ENCODE results near the gene KCNH1. TPM values are rescaled to one million over a fixed set of nuclear protein-coding genes. Genes with fewer than 3 reads are reported as not detected.

The KCNH1 gene
- total RNA-seq, 1 experiment from 2014 or later: 3.0 TPM

GRCh38 chr1:210817385-210818275, 316.3 kb downstream of the KCNH1 start:
- Histone ChIP-seq H3K4me1 (no peaks in the 10 kb centered on the region), H3K36me3 (no peaks in the 10 kb centered on the region; the same call in 1 of the 2 replicates), H3K27ac (no peak overlapping the region), H3K9me3 (replicated peaks) (no peaks in the 10 kb centered on the region), H3K4me3 (no peak overlapping the region), H3K27me3 (no peaks in the 10 kb centered on the region)
- no peak for DNase-seq

- Histone ChIP-seq H3K27ac (no peak overlapping the region), H3K36me3 (no peaks in the 10 kb centered on the region), H3K27me3 (no peaks in the 10 kb centered on the region), H3K4me1 (no peaks in the 10 kb centered on the region), H3K9me3 (replicated peaks) (no peaks in the 10 kb centered on the region), H3K4me3 (no peak overlapping the region)
- no peak for DNase-seq
Measured at GRCh38 chr1:210815641-210816550, 318.1 kb downstream of the KCNH1 start.

- Histone ChIP-seq H3K27me3 (no peaks in the 10 kb centered on the region), H3K36me3 (no peaks in the 10 kb centered on the region), H3K4me3 (no peak overlapping the region), H3K4me1 (no peaks in the 10 kb centered on the region), H3K9me3 (replicated peaks) (no peaks in the 10 kb centered on the region), H3K27ac (no peak overlapping the region)
- DNase-seq: no peak
Measured at GRCh38 chr1:210814382-210815123, 319.4 kb downstream of the KCNH1 start.

- Histone ChIP-seq H3K27ac (no peak overlapping the region), H3K27me3 (no peaks in the 10 kb centered on the region), H3K4me3 (no peak overlapping the region), H3K9me3 (replicated peaks) (0 out of 2 replicates have a peak, but pooled peaks cover 9% of the 10 kb centered on the region), H3K4me1 (peaks cover 5% of the 10 kb centered on the region; the same call in 1 of the 2 replicates), H3K36me3 (0 out of 2 replicates have a peak, but pooled peaks cover 4% of the 10 kb centered on the region)
- DNase-seq: no peak
Measured at GRCh38 chr1:210801501-210801900, 332.4 kb downstream of the KCNH1 start.

GRCh38 chr1:210800756-210801155, 333.2 kb downstream of the KCNH1 start:
- no peak overlapping the region for H3K27ac ChIP-seq
- H3K36me3 ChIP-seq: no peaks in the 10 kb centered on the region
- no peak overlapping the region for H3K4me3 ChIP-seq
- no peaks in the 10 kb centered on the region for H3K27me3 ChIP-seq
- H3K9me3 ChIP-seq (replicated peaks): 0 out of 2 replicates have a peak, but pooled peaks cover 2% of the 10 kb centered on the region
- no peak for DNase-seq
- peaks cover 4% of the 10 kb centered on the region; the same call in 1 of the 2 replicates for H3K4me1 ChIP-seq

- H3K36me3 ChIP-seq: no peaks in the 10 kb centered on the region
- no peaks in the 10 kb centered on the region for H3K27me3 ChIP-seq
- no peak overlapping the region for H3K27ac ChIP-seq
- H3K4me3 ChIP-seq: no peak overlapping the region
- DNase-seq: no peak
- no peaks in the 10 kb centered on the region for H3K9me3 ChIP-seq (replicated peaks)
- no peaks in the 10 kb centered on the region for H3K4me1 ChIP-seq
Measured at GRCh38 chr1:210800301-210800700, 333.6 kb downstream of the KCNH1 start.

- DNase-seq: no peak
- Histone ChIP-seq H3K4me3 (no peak overlapping the region), H3K9me3 (replicated peaks) (no peaks in the 10 kb centered on the region), H3K27ac (no peak overlapping the region), H3K4me1 (no peaks in the 10 kb centered on the region), H3K27me3 (no peaks in the 10 kb centered on the region), H3K36me3 (no peaks in the 10 kb centered on the region)
Measured at GRCh38 chr1:210797422-210797821, 336.5 kb downstream of the KCNH1 start.

GRCh38 chr1:210796421-210796820, 337.5 kb downstream of the KCNH1 start:
- Histone ChIP-seq H3K9me3 (replicated peaks) (no peaks in the 10 kb centered on the region), H3K27me3 (no peaks in the 10 kb centered on the region), H3K4me1 (no peaks in the 10 kb centered on the region), H3K36me3 (no peaks in the 10 kb centered on the region), H3K27ac (no peak overlapping the region), H3K4me3 (no peak overlapping the region)
- no peak for DNase-seq

- no peak overlapping the region for H3K4me3 ChIP-seq
Measured at GRCh38 chr1:210794445-210794844, 339.5 kb downstream of the KCNH1 start.

GRCh38 chr1:210792250-210793102, 341.5 kb downstream of the KCNH1 start:
- no peaks in the 10 kb centered on the region for H3K27me3 ChIP-seq
- H3K9me3 ChIP-seq (replicated peaks): no peaks in the 10 kb centered on the region
- peak in 1 of 2 experiments; percentile 13 for DNase-seq
- no peak overlapping the region for H3K27ac ChIP-seq
- H3K36me3 ChIP-seq: no peaks in the 10 kb centered on the region
- no peak overlapping the region for H3K4me3 ChIP-seq
- no peaks in the 10 kb centered on the region for H3K4me1 ChIP-seq

More at GRCh38 chr1:210794445-210794844, 339.5 kb downstream of the KCNH1 start:
- Histone ChIP-seq H3K27me3 (no peaks in the 10 kb centered on the region), H3K27ac (no peak overlapping the region), H3K36me3 (no peaks in the 10 kb centered on the region), H3K9me3 (replicated peaks) (no peaks in the 10 kb centered on the region), H3K4me1 (no peaks in the 10 kb centered on the region)
- no peak for DNase-seq

- Histone ChIP-seq H3K36me3 (no peaks in the 10 kb centered on the region), H3K27ac (no peak overlapping the region), H3K4me1 (no peaks in the 10 kb centered on the region), H3K9me3 (replicated peaks) (no peaks in the 10 kb centered on the region), H3K27me3 (no peaks in the 10 kb centered on the region; the same call in 1 of the 2 replicates), H3K4me3 (no peak overlapping the region)
- no peak for DNase-seq
Measured at GRCh38 chr1:210790196-210790595, 343.8 kb downstream of the KCNH1 start.

- no peak for DNase-seq
- H3K36me3 ChIP-seq: no peaks in the 10 kb centered on the region
- no peaks in the 10 kb centered on the region; the same call in 1 of the 2 replicates for H3K27me3 ChIP-seq
- no peak overlapping the region for H3K27ac ChIP-seq
- H3K4me3 ChIP-seq: no peak overlapping the region
- H3K4me1 ChIP-seq: no peaks in the 10 kb centered on the region
- no peaks in the 10 kb centered on the region for H3K9me3 ChIP-seq (replicated peaks)
Measured at GRCh38 chr1:210787800-210788199, 346.1 kb downstream of the KCNH1 start.

- no peak overlapping the region for H3K4me3 ChIP-seq
- no peaks in the 10 kb centered on the region for H3K36me3 ChIP-seq
- no peak for DNase-seq
- no peaks in the 10 kb centered on the region for H3K4me1 ChIP-seq
- H3K9me3 ChIP-seq (replicated peaks): no peaks in the 10 kb centered on the region
- H3K27me3 ChIP-seq: no peaks in the 10 kb centered on the region; the same call in 1 of the 2 replicates
- H3K27ac ChIP-seq: no peak overlapping the region
Measured at GRCh38 chr1:210786546-210786945, 347.4 kb downstream of the KCNH1 start.

Measured in SJCRH30 (cell line).